ENCODE data around the gene SLC26A11.
A peak's percentile ranks its signal among the peaks of the same experiment; 100 is the strongest.

Gene SLC26A11

GRCh38 chr17:80220054-80220735 is at the start of gene SLC26A11, which contains the start of gene SGSH:
Gene SLC26A11, plus strand, starts transcription at chr17:80220427. Its CDS starts 1,134 bp downstream, at chr17:80221561.
Gene SGSH, minus strand, starts transcription at chr17:80220333. Its CDS starts 20 bp downstream, at chr17:80220313.
- DNase-seq, result no peak

- DNase-seq, result no peak
Measured at GRCh38 chr17:80171681-80172080, 48.5 kb upstream of the SLC26A11 start.

- DNase-seq, result no peak
Measured at GRCh38 chr17:80173126-80173525, 47.1 kb upstream of the SLC26A11 start.

- DNase-seq, result no peak
Measured at GRCh38 chr17:80173916-80174315, 46.3 kb upstream of the SLC26A11 start.

GRCh38 chr17:80176757-80177156 is 43.5 kb upstream of the SLC26A11 start:
- DNase-seq, result no peak

- no peak for DNase-seq
Measured at GRCh38 chr17:80177986-80178595, 42.1 kb upstream of the SLC26A11 start.

- DNase-seq, result no peak
Measured at GRCh38 chr17:80180192-80180591, 40.0 kb upstream of the SLC26A11 start.

- DNase-seq, result no peak
Measured at GRCh38 chr17:80181431-80181830, 38.8 kb upstream of the SLC26A11 start.

GRCh38 chr17:80182118-80182844 is 37.9 kb upstream of the SLC26A11 start:
- DNase-seq, result no peak

GRCh38 chr17:80182845-80183223 is 37.4 kb upstream of the SLC26A11 start:
- no peak for DNase-seq

GRCh38 chr17:80183581-80184422 is 36.4 kb upstream of the SLC26A11 start:
- no peak for DNase-seq

GRCh38 chr17:80184423-80184714 is 35.9 kb upstream of the SLC26A11 start:
- no peak for DNase-seq

GRCh38 chr17:80185968-80186367 is 34.3 kb upstream of the SLC26A11 start:
- no peak for DNase-seq

GRCh38 chr17:80187090-80187489 is 33.1 kb upstream of the SLC26A11 start:
- no peak for DNase-seq

GRCh38 chr17:80187515-80187941 is 32.7 kb upstream of the SLC26A11 start:
- DNase-seq, result no peak

- no peak for DNase-seq
Measured at GRCh38 chr17:80189611-80190010, 30.6 kb upstream of the SLC26A11 start.

GRCh38 chr17:80190716-80191115 is 29.5 kb upstream of the SLC26A11 start:
- no peak for DNase-seq

GRCh38 chr17:80191192-80191591 is 29.0 kb upstream of the SLC26A11 start:
- no peak for DNase-seq

GRCh38 chr17:80191865-80192661 is 28.2 kb upstream of the SLC26A11 start:
- no peak for DNase-seq

GRCh38 chr17:80195141-80195540 is 25.1 kb upstream of the SLC26A11 start:
- DNase-seq, result no peak

- peak; percentile 32 for DNase-seq
Measured at GRCh38 chr17:80195671-80196529, 24.3 kb upstream of the SLC26A11 start.

Measured in OCI-M1 (cell line).